ENCODE data around the gene PHF10. TPM values are rescaled to one million over a fixed set of nuclear protein-coding genes. Genes with fewer than 3 reads are reported as not detected.

PHF10 gene
- total and polyA plus RNA-seq, 2 donors (not counting 1 experiment from before 2014, with no cell fraction given) = 32.9 to 74.6 TPM

- H3K27me3 Mint-ChIP-seq = no peaks in the 10 kb centered on the region
- H3K4me3 Mint-ChIP-seq = no peak overlapping the region
- no peak overlapping the region for H3K27ac Mint-ChIP-seq
- Histone ChIP-seq H3K4me1 (ENCODE audit: control insufficient read depth in 2 of 2, insufficient read depth in 2 of 2, low read length in 2 of 2) (peaks cover 10 to 11% of the 10 kb centered on the region in 2 donors), H3K4me3 (ENCODE audit: control extremely low read depth in 1 of 5, extremely low read depth in 1 of 5, insufficient read depth in 1 of 5, low read depth in 2 of 5, low read length in 4 of 5) (no peak overlapping the region), H3K4me2 (replicated peaks; ENCODE audit: low read depth, low read length, poor library complexity, severe bottlenecking) (no peak overlapping the region), H4K20me1 (ENCODE audit: control insufficient read depth, insufficient read depth, low read length, poor library complexity, severe bottlenecking) (no peaks in the 10 kb centered on the region), H3K9ac (ENCODE audit: low read length) (no peak overlapping the region), H3K36me3 (replicated peaks in 1 of 2; ENCODE audit: control extremely low read depth in 1 of 2, control insufficient read depth in 1 of 2, extremely low read depth in 1 of 2, insufficient read depth in 2 of 2, low read length in 1 of 2) (no peaks in the 10 kb centered on the region), H3K27ac (ENCODE audit: low read length in 2 of 2) (no peak overlapping the region), H2AFZ (ENCODE audit: insufficient read depth, low read depth, low read length, poor library complexity, severe bottlenecking) (no peak overlapping the region), H3K27me3 (replicated peaks in 1 of 4; ENCODE audit: control extremely low read depth in 1 of 4, control insufficient read depth in 3 of 4, insufficient read depth in 4 of 4, low read length in 3 of 4) (no peaks in the 10 kb centered on the region), H3K9me3 (ENCODE audit: control extremely low read depth in 1 of 3, control insufficient read depth in 2 of 3, insufficient read depth in 1 of 3, low read length in 2 of 3) (peaks cover 0 to 5% (median 0%) of the 10 kb centered on the region in 3 donors), H3K79me2 (ENCODE audit: control insufficient read depth, insufficient read depth, low read length) (peaks cover 15% of the 10 kb centered on the region)
- ChIA-PET CTCF (no interaction called here), POLR2A (no interaction called here)
- DNase-seq (no peak), ATAC-seq (ENCODE audit: low read depth) (no peak)
- peaks cover 4% of the 10 kb centered on the region for H3K9me3 Mint-ChIP-seq (ENCODE audit: insufficient read depth)
- TF ChIP-seq EZH2 (IDR thresholded peaks at IDR 0.05; ENCODE audit: borderline replicate concordance, insufficient read depth, low read depth, low read length, poor library complexity, severe bottlenecking) = no peak
- TF ChIP-seq CTCF (IDR thresholded peaks at IDR 0.05) = no peak
- no CpG with 5 or more reads among the region's 1 CpG for WGBS (ENCODE audit: insufficient coverage)
- intact Hi-C loops (cut with micrococcal nuclease) = no loop called here
- H3K4me1 Mint-ChIP-seq = peaks cover 16% of the 10 kb centered on the region
Measured at GRCh38 chr6:169746556-169746955, 22.3 kb upstream of the PHF10 start.

DNA sequence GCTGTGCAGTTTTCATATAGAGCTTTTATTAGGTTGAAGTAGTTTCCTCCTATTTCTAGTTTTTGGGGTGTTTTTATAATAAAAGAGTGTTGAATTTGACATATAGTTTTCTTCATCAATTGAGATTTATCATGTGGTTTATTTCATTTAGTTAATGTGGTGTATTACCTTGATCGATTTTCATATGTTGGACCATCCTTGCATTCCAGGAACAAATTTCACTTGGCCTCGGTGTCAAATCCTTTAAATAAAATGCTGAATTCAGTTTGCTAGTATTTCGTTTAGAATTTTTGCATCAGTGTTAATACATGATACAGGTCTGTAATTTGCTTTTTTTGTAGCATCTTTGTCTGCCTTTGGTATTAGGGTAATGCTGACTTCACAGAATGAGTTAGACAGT is 21.1 kb upstream of the PHF10 start:
- Histone ChIP-seq H3K4me3 (ENCODE audit: control extremely low read depth in 1 of 5, extremely low read depth in 1 of 5, insufficient read depth in 1 of 5, low read depth in 2 of 5, low read length in 4 of 5) (no peak overlapping the region), H3K27me3 (replicated peaks in 1 of 4; ENCODE audit: control extremely low read depth in 1 of 4, control insufficient read depth in 3 of 4, insufficient read depth in 4 of 4, low read length in 3 of 4) (no peaks in the 10 kb centered on the region), H3K27ac (ENCODE audit: low read length in 2 of 2) (no peak overlapping the region), H3K79me2 (ENCODE audit: control insufficient read depth, insufficient read depth, low read length) (peaks cover 6% of the 10 kb centered on the region), H4K20me1 (ENCODE audit: control insufficient read depth, insufficient read depth, low read length, poor library complexity, severe bottlenecking) (no peaks in the 10 kb centered on the region), H3K36me3 (replicated peaks in 1 of 2; ENCODE audit: control extremely low read depth in 1 of 2, control insufficient read depth in 1 of 2, extremely low read depth in 1 of 2, insufficient read depth in 2 of 2, low read length in 1 of 2) (no peaks in the 10 kb centered on the region), H3K9me3 (ENCODE audit: control extremely low read depth in 1 of 3, control insufficient read depth in 2 of 3, insufficient read depth in 1 of 3, low read length in 2 of 3) (peaks cover 0 to 5% (median 0%) of the 10 kb centered on the region in 3 donors), H3K4me2 (replicated peaks; ENCODE audit: low read depth, low read length, poor library complexity, severe bottlenecking) (no peak overlapping the region), H3K4me1 (ENCODE audit: control insufficient read depth in 2 of 2, insufficient read depth in 2 of 2, low read length in 2 of 2) (peaks cover 4 to 5% of the 10 kb centered on the region in 2 donors), H3K9ac (ENCODE audit: low read length) (no peak overlapping the region), H2AFZ (ENCODE audit: insufficient read depth, low read depth, low read length, poor library complexity, severe bottlenecking) (no peak overlapping the region)
- no peak for TF ChIP-seq EZH2 (IDR thresholded peaks at IDR 0.05; ENCODE audit: borderline replicate concordance, insufficient read depth, low read depth, low read length, poor library complexity, severe bottlenecking)
- TF ChIP-seq CTCF (IDR thresholded peaks at IDR 0.05) = no peak
- Mint-ChIP-seq H3K4me1 (peaks cover 7% of the 10 kb centered on the region), H3K27ac (no peak overlapping the region), H3K27me3 (no peaks in the 10 kb centered on the region), H3K9me3 (ENCODE audit: insufficient read depth) (peaks cover 4% of the 10 kb centered on the region), H3K4me3 (no peak overlapping the region)
- CTCF ChIA-PET = no interaction called here
- ATAC-seq (ENCODE audit: low read depth) (no peak), DNase-seq (no peak)
- WGBS (ENCODE audit: insufficient coverage) = no CpG with 5 or more reads among the region's 3 CpGs
- intact Hi-C loops (cut with micrococcal nuclease) = no loop called here
- POLR2A ChIA-PET = no interaction called here
